Activated CD4-positive, alpha-beta T cell treated with anti-CD3 and anti-CD28 coated beads, Interleukin-2, amount 10 ng/mL, durations not matched to agents 7 days and 5 days (primary cell): ENCODE measurements around the gene ADAM10. TPM values are rescaled to one million over a fixed set of nuclear protein-coding genes. Genes with fewer than 3 reads are reported as not detected.

Experiments used
- total RNA-seq, 2 experiments: library from RNA; stranded (reverse); gene quantifications; one replicate each; pipeline ENCODE4 v1.2.3, GENCODE V29; 2021

ADAM10 gene
- total RNA-seq, 2 experiments from 2014 or later: 140 to 170 TPM

Other genes with a start within 250 kb of the ADAM10 start
- 10 to 100 TPM; 12.5 to 17.5 TPM for gene MINDY2, start 21.6 kb upstream of the ADAM10 start, total RNA-seq
- gene SLTM, start 184.0 kb upstream of the ADAM10 start, total RNA-seq: 100 to 1,000 TPM; 116 to 128 TPM
- gene RNF111, start 238.0 kb upstream of the ADAM10 start, total RNA-seq: 10 to 100 TPM; 39.2 to 44.2 TPM